ENCODE data around the gene DHDH. TPM values are rescaled to one million over a fixed set of nuclear protein-coding genes. Genes with fewer than 3 reads are reported as not detected.

The DHDH gene
- total and polyA plus RNA-seq, 2 experiments from 2014 or later = 0.69 to 4.7 TPM

- TF ChIP-seq ZNF462 (CRISPR knock-in tag; IDR thresholded peaks at IDR 0.05) (no peak), POLR2AphosphoS5 (IDR thresholded peaks at IDR 0.05; ENCODE audit: low read depth) (no peak), ETS1 (IDR thresholded peaks at IDR 0.05) (no peak)
These were observed 24.5 kb downstream of the DHDH start (continued) for GRCh38 chr19:48958006-48958405.

GRCh38 chr19:48959341-48960239, 26.1 kb downstream of the DHDH start:
- H3K36me3 ChIP-seq (ENCODE audit: insufficient read depth) = peaks cover 10% of the 10 kb centered on the region
- TF ChIP-seq ZNF114 (CRISPR knock-in tag; IDR thresholded peaks at IDR 0.05) = no peak
- TF ChIP-seq, protein P1, sequence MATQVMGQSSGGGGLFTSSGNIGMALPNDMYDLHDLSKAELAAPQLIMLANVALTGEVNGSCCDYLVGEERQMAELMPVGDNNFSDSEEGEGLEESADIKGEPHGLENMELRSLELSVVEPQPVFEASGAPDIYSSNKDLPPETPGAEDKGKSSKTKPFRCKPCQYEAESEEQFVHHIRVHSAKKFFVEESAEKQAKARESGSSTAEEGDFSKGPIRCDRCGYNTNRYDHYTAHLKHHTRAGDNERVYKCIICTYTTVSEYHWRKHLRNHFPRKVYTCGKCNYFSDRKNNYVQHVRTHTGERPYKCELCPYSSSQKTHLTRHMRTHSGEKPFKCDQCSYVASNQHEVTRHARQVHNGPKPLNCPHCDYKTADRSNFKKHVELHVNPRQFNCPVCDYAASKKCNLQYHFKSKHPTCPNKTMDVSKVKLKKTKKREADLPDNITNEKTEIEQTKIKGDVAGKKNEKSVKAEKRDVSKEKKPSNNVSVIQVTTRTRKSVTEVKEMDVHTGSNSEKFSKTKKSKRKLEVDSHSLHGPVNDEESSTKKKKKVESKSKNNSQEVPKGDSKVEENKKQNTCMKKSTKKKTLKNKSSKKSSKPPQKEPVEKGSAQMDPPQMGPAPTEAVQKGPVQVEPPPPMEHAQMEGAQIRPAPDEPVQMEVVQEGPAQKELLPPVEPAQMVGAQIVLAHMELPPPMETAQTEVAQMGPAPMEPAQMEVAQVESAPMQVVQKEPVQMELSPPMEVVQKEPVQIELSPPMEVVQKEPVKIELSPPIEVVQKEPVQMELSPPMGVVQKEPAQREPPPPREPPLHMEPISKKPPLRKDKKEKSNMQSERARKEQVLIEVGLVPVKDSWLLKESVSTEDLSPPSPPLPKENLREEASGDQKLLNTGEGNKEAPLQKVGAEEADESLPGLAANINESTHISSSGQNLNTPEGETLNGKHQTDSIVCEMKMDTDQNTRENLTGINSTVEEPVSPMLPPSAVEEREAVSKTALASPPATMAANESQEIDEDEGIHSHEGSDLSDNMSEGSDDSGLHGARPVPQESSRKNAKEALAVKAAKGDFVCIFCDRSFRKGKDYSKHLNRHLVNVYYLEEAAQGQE (IDR thresholded peaks at IDR 0.05; ENCODE audit: unreplicated experiment) = no peak
- TF ChIP-seq POLR2AphosphoS5 (IDR thresholded peaks at IDR 0.05; ENCODE audit: low read depth) = no peak
- no peak for TF ChIP-seq NANOG (IDR thresholded peaks at IDR 0.05; ENCODE audit: borderline replicate concordance)
- no peak for TF ChIP-seq EZH2phosphoT487 (IDR thresholded peaks at IDR 0.05; ENCODE audit: unreplicated experiment)
- TF ChIP-seq CREB1 (CRISPR knock-in tag; IDR thresholded peaks at IDR 0.05; ENCODE audit: low read depth) = no peak
- no peak for TF ChIP-seq ETS1 (IDR thresholded peaks at IDR 0.05)
- TF ChIP-seq JUNB (IDR thresholded peaks at IDR 0.05; ENCODE audit: unreplicated experiment) = no peak
- no peak for TF ChIP-seq EZH2 (IDR thresholded peaks at IDR 0.05; ENCODE audit: low read depth, unreplicated experiment)
- TF ChIP-seq STAT1 (IDR thresholded peaks at IDR 0.05; ENCODE audit: unreplicated experiment) = no peak

More at GRCh38 chr19:48959341-48960239, 26.1 kb downstream of the DHDH start:
- H3K4me1 Mint-ChIP-seq = peaks cover 39% of the 10 kb centered on the region
- Histone ChIP-seq H3K27ac (ENCODE audit: low read depth) (no peak overlapping the region), H3K27me3 (ENCODE audit: insufficient read depth) (no peaks in the 10 kb centered on the region), H4K20me1 (replicated peaks; ENCODE audit: insufficient read depth) (peaks cover 13% of the 10 kb centered on the region), H3K9me2 (ENCODE audit: insufficient read depth) (no peaks in the 10 kb centered on the region), H3K4me3 (no peak overlapping the region), H2AFZ (no peak overlapping the region), H3F3A (replicated peaks; ENCODE audit: low read depth) (peaks cover 49% of the 10 kb centered on the region), H3K4me2 (no peak overlapping the region), H3K4me1 (ENCODE audit: insufficient read depth) (peaks cover 27% of the 10 kb centered on the region), H3K79me2 (replicated peaks; ENCODE audit: insufficient read depth) (peaks cover 35% of the 10 kb centered on the region)
- H3K36me3 Mint-ChIP-seq (ENCODE audit: low read depth) = peaks cover 49% of the 10 kb centered on the region
- H3K9me3 Mint-ChIP-seq = peaks cover 3% of the 10 kb centered on the region; the same call in 2 of the 3 replicates
- no peak overlapping the region for H3K4me3 Mint-ChIP-seq
- no peak overlapping the region for H3K27ac Mint-ChIP-seq
- no peak for ATAC-seq
- H3K27me3 Mint-ChIP-seq (ENCODE audit: insufficient read depth, low read depth, poor library complexity) = peaks cover 33% of the 10 kb centered on the region
- DNase-seq (ENCODE audit: low spot score) = no peak

All from GM23338 (cell line).